ENCODE measurements around the gene SORBS1.

SORBS1 gene

GRCh38 chr10:95397747-95398146 is 163.4 kb downstream of the SORBS1 start:
- no peak for ATAC-seq
- TF ChIP-seq ZFP3 (CRISPR knock-in tag; IDR thresholded peaks at IDR 0.05) (no peak), ZNF8 (CRISPR knock-in tag; IDR thresholded peaks at IDR 0.05) (no peak), CREB5 (CRISPR knock-in tag; IDR thresholded peaks at IDR 0.05; ENCODE audit: low read depth) (no peak), PATZ1 (CRISPR knock-in tag; IDR thresholded peaks at IDR 0.05; ENCODE audit: borderline replicate concordance) (no peak), ZC3H10 (CRISPR knock-in tag; IDR thresholded peaks at IDR 0.05) (no peak), CSDC2 (CRISPR knock-in tag; IDR thresholded peaks at IDR 0.05) (no peak), RARB (CRISPR knock-in tag; IDR thresholded peaks at IDR 0.05) (no peak), GLIS3 (CRISPR knock-in tag; IDR thresholded peaks at IDR 0.05) (no peak), ISL1 (CRISPR knock-in tag; IDR thresholded peaks at IDR 0.05) (no peak), PPARA (CRISPR knock-in tag; IDR thresholded peaks at IDR 0.05; ENCODE audit: borderline replicate concordance) (no peak), BACH2 (CRISPR knock-in tag; IDR thresholded peaks at IDR 0.05; ENCODE audit: borderline replicate concordance) (no peak), ZFP30 (CRISPR knock-in tag; IDR thresholded peaks at IDR 0.05) (no peak)

GRCh38 chr10:95395947-95396449 is 165.2 kb downstream of the SORBS1 start:
- ATAC-seq: no peak

GRCh38 chr10:95394161-95394880 is 166.8 kb downstream of the SORBS1 start:
- no peak for ATAC-seq
- TF ChIP-seq CSDC2 (CRISPR knock-in tag; IDR thresholded peaks at IDR 0.05): no peak
- no peak for TF ChIP-seq BACH2 (CRISPR knock-in tag; IDR thresholded peaks at IDR 0.05; ENCODE audit: borderline replicate concordance)
- no peak for TF ChIP-seq POU6F1 (CRISPR knock-in tag; IDR thresholded peaks at IDR 0.05; ENCODE audit: borderline replicate concordance, low read depth)
- TF ChIP-seq ISL1 (CRISPR knock-in tag; IDR thresholded peaks at IDR 0.05): no peak
- TF ChIP-seq ZFP30 (CRISPR knock-in tag; IDR thresholded peaks at IDR 0.05): no peak
- TF ChIP-seq CSRNP3 (CRISPR knock-in tag; IDR thresholded peaks at IDR 0.05): no peak
- TF ChIP-seq TCF4 (CRISPR knock-in tag; IDR thresholded peaks at IDR 0.05; ENCODE audit: borderline replicate concordance): no peak
- no peak for TF ChIP-seq ARNTL (CRISPR knock-in tag; IDR thresholded peaks at IDR 0.05; ENCODE audit: borderline replicate concordance, low read depth)
- no peak for TF ChIP-seq CREB5 (CRISPR knock-in tag; IDR thresholded peaks at IDR 0.05; ENCODE audit: low read depth)
- TF ChIP-seq ZNF565 (CRISPR knock-in tag; conservative IDR thresholded peaks at IDR 0.05; ENCODE audit: low read depth): no peak
- TF ChIP-seq PPARA (CRISPR knock-in tag; IDR thresholded peaks at IDR 0.05; ENCODE audit: borderline replicate concordance): no peak

More at GRCh38 chr10:95395947-95396449, 165.2 kb downstream of the SORBS1 start:
- TF ChIP-seq ISL1 (CRISPR knock-in tag; IDR thresholded peaks at IDR 0.05) (no peak), POU6F1 (CRISPR knock-in tag; IDR thresholded peaks at IDR 0.05; ENCODE audit: borderline replicate concordance, low read depth) (no peak)

Measured in SK-N-SH treated with all-trans-retinoic acid at 6 μM for 48 hours (cell line).